ACHN (cell line): Measurements from ENCODE around the gene PCDH12.

Experiments
- DNase-seq: peaks from one replicate; pipeline ENCODE4 v3.0.0-alpha.2; 2015
- in situ Hi-C: cut with HindIII; loops from 2 replicates; pipeline ENCODE4 v1.10.0; 2017; ENCODE audit warnings: low sequenced_read_pairs, low pct_ligation_motif_present, low pct_unique_long_range_greater_than_20kb

The PCDH12 gene

GRCh38 chr5:141969783-141970771 lies 12.1 kb upstream of the PCDH12 start:
- peak; percentile 8 for DNase-seq
- in situ Hi-C loops, result no loop called here

GRCh38 chr5:141968914-141969608 lies 11.1 kb upstream of the PCDH12 start, which contains the start of gene RNF14:
Gene RNF14, plus strand, starts transcription at chr5:141969105. Its CDS starts 4,484 bp downstream, at chr5:141973589.
- in situ Hi-C loops, result no loop called here
- peak; percentile 92 for DNase-seq

- in situ Hi-C loops, result no loop called here
- DNase-seq, result no peak
Observed at GRCh38 chr5:141966963-141967333, 8.9 kb upstream of the PCDH12 start.

- DNase-seq, result no peak
- in situ Hi-C loops, result no loop called here
Observed at GRCh38 chr5:141966275-141966962, 8.4 kb upstream of the PCDH12 start.

- no peak for DNase-seq
Observed at GRCh38 chr5:141965071-141965470, 7.1 kb upstream of the PCDH12 start.

GRCh38 chr5:141963701-141964100 lies 5.7 kb upstream of the PCDH12 start:
- DNase-seq, result no peak
- in situ Hi-C loops, result no loop called here

More at GRCh38 chr5:141965071-141965470, 7.1 kb upstream of the PCDH12 start:
- in situ Hi-C loops, result no loop called here

GRCh38 chr5:141961466-141961865 lies 3.5 kb upstream of the PCDH12 start:
- no peak for DNase-seq
- in situ Hi-C loops, result no loop called here

GRCh38 chr5:141960449-141961323 lies 2.7 kb upstream of the PCDH12 start:
- peak; percentile 83 for DNase-seq
- in situ Hi-C loops, result no loop called here

GRCh38 chr5:141960018-141960417 lies 2.0 kb upstream of the PCDH12 start:
- in situ Hi-C loops, result no loop called here
- peak; percentile 7 for DNase-seq

GRCh38 chr5:141958546-141959172 lies 657 bp upstream of the PCDH12 start:
- no peak for DNase-seq
- in situ Hi-C loops, result no loop called here

- DNase-seq, result no peak
- in situ Hi-C loops, result no loop called here
Observed at GRCh38 chr5:141957367-141957996, 520 bp downstream of the PCDH12 start.

- DNase-seq, result no peak
- in situ Hi-C loops, result no loop called here
Observed at GRCh38 chr5:141954194-141954593, 3.8 kb downstream of the PCDH12 start.

GRCh38 chr5:141952020-141952419 lies 6.0 kb downstream of the PCDH12 start:
- no peak for DNase-seq
- in situ Hi-C loops, result no loop called here

- in situ Hi-C loops, result no loop called here
Observed at GRCh38 chr5:141951332-141951781, 6.6 kb downstream of the PCDH12 start.

GRCh38 chr5:141950207-141951005 lies 7.6 kb downstream of the PCDH12 start:
- DNase-seq, result no peak
- in situ Hi-C loops, result no loop called here

More at GRCh38 chr5:141951332-141951781, 6.6 kb downstream of the PCDH12 start:
- no peak for DNase-seq

- in situ Hi-C loops, result no loop called here
- DNase-seq, result no peak
Observed at GRCh38 chr5:141949511-141949910, 8.5 kb downstream of the PCDH12 start.
